HCT116 (cell line): ENCODE measurements around the gene KSR1.

Source experiments
- CEBPB ChIP-seq: IDR thresholded peaks from 2 replicates; pipeline ENCODE4 v1.6.1; 2012; ENCODE audit warnings: low read depth
- CTCF ChIP-seq, 3 experiments: fragments of 200-600 bp in 1 of 3; sonication (generic) in 1 of 3; IDR thresholded peaks in 2 of 3; conservative IDR thresholded peaks in 1 of 3; 2 replicates each; pipeline ENCODE4 v1.5.1; 2012 to 2017; ENCODE audit warnings: low read depth in 2 of 3, low read length in 2 of 3, antibody characterized with exemption in 1 of 3, borderline replicate concordance in 1 of 3, control low read depth in 1 of 3, mild to moderate bottlenecking in 1 of 3, mixed read lengths in 1 of 3, mixed run types in 1 of 3, moderate library complexity in 1 of 3; ENCODE audit not compliant: insufficient read depth in 1 of 3
- MAX ChIP-seq: IDR thresholded peaks from 2 replicates; pipeline ENCODE4 v1.6.1; 2012
- REST ChIP-seq: IDR thresholded peaks from 2 replicates; pipeline ENCODE4 v1.6.1; 2012; ENCODE audit warnings: low read depth

GRCh38 chr17:27525836-27526603, 69.8 kb downstream of the KSR1 start:
- TF ChIP-seq CEBPB (no peak), CTCF (IDR thresholded peaks at IDR 0.05 in 2 of 3, conservative IDR thresholded peaks at IDR 0.05 in 1 of 3; ENCODE audit: borderline replicate concordance in 1 of 3, insufficient read depth in 1 of 3, low read depth in 2 of 3, low read length in 2 of 3) (no peak), REST (no peak), MAX (no peak)
